NB4 (cell line): ENCODE results near the gene MPP3.
"Not testable (repeated sequence)": the region's sequence is repeated elsewhere in the genome, so short reads cannot be mapped to it uniquely, and the experiment has no call there.

ENCODE experiments used
- DNase-seq: peaks from one replicate; pipeline ENCODE4 v3.0.0; 2010; ENCODE audit warnings: low read depth
- H3K4me3 ChIP-seq: one replicate; pipeline ENCODE4 v1.5.1; 2011; ENCODE audit warnings: mild to moderate bottlenecking, low read depth, low read length, moderate library complexity
- MYC ChIP-seq: IDR thresholded peaks from 2 replicates; pipeline ENCODE4 v1.6.1; 2011; ENCODE audit warnings: low read depth, low read length
- POLR2A ChIP-seq: IDR thresholded peaks from 2 replicates; pipeline ENCODE4 v1.6.1; 2011; ENCODE audit warnings: mild to moderate bottlenecking; ENCODE audit not compliant: insufficient read length; ENCODE audit errors: extremely low read depth
- TF ChIP-seq, protein P1 (sequence below): IDR thresholded peaks from one replicate; pipeline ENCODE4 v1.5.1; 2012; ENCODE audit warnings: low read depth, low read length
- TF ChIP-seq, protein P2 (sequence below): IDR thresholded peaks from 2 replicates; pipeline ENCODE4 v1.6.1; 2011; ENCODE audit warnings: low read depth, low read length

Gene MPP3

DNA sequence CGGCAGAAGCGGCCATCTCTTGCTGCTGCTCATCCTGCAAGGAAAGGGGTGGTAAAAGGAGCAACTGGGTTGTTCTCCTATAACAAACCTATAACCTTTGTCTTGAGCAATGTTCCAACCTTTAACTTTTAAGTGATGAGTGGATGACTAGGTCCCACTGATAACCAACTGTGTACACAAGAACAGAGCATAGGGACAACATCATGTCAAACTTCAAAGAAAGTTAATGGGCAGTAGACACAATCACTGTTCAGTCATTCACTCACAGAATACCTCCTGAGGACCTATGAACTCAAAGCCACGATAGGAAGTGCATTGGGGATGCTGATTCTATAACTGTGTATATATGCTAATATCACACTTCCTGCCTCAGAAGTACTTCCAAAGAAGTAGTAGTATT, 31.1 kb downstream of the MPP3 start:
- H3K4me3 ChIP-seq, result no peak overlapping the region
- TF ChIP-seq, protein P1, sequence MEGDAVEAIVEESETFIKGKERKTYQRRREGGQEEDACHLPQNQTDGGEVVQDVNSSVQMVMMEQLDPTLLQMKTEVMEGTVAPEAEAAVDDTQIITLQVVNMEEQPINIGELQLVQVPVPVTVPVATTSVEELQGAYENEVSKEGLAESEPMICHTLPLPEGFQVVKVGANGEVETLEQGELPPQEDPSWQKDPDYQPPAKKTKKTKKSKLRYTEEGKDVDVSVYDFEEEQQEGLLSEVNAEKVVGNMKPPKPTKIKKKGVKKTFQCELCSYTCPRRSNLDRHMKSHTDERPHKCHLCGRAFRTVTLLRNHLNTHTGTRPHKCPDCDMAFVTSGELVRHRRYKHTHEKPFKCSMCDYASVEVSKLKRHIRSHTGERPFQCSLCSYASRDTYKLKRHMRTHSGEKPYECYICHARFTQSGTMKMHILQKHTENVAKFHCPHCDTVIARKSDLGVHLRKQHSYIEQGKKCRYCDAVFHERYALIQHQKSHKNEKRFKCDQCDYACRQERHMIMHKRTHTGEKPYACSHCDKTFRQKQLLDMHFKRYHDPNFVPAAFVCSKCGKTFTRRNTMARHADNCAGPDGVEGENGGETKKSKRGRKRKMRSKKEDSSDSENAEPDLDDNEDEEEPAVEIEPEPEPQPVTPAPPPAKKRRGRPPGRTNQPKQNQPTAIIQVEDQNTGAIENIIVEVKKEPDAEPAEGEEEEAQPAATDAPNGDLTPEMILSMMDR, result no peak
- no peak for TF ChIP-seq MYC
- TF ChIP-seq, protein P2, sequence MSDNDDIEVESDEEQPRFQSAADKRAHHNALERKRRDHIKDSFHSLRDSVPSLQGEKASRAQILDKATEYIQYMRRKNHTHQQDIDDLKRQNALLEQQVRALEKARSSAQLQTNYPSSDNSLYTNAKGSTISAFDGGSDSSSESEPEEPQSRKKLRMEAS, result no peak
- TF ChIP-seq POLR2A, result no peak
- DNase-seq, result no peak

DNA sequence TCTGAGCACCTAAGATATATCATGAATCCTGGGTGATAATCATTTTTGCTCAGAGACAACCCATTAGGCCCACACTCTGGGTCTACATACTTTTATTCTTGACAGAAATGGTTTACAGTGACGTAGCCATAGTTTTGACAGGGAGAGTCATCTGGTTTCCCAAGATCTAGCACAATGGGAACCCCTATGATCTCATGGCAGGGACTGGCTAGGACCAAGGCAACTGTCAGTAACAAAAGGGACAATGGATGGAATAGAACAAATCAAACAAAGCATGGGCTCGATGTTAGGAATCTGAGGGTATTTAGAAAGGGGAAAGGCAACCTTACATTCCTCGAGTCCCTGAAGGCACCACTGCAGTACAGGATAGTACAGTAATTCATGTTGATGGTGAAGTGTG, 32.2 kb downstream of the MPP3 start:
- TF ChIP-seq, protein P1, result no peak
- no peak overlapping the region for H3K4me3 ChIP-seq
- no peak for DNase-seq

DNA sequence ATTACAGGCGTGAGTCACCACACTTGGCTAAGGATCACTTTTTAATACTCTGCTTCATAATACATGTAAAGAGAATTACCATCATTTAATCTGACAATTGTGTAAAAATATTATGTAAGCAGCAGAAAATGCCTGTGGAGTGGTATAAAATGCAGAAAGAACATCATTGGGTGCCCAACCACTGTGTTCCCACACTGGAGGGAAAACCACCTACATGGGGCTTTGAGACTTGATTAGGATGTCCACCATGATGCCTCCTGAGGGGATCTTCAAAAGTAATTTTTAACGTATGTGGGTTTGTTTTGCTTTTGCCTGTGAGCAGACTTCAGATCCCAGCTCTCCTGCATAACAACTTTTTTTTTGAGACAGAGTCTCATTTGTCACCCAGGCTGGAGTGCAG, 33.9 kb downstream of the MPP3 start:
- H3K4me3 ChIP-seq, result no peak overlapping the region
- no peak for DNase-seq
- TF ChIP-seq, protein P2, result no peak
- TF ChIP-seq POLR2A (no peak), MYC (no peak)
- TF ChIP-seq, protein P1, result no peak

DNA sequence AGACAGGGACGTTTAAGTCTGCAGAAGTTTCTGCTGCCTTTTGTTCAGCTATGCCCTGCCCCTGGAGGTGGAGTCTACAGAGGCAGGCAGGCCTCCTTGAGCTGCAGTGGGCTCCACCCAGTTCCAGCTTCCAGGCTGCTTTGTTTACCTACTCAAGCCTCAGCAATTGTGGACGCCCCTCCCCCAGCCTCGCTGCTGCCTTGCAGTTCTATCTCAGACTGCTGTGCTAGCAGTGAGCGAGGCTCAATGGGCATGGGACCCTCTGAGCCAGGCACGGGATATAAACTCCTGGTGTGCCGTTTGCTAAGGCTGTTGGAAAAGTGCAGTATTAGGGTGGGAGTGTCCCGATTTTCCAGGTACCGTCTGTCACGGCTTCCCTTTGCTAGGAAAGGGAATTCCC, 34.9 kb downstream of the MPP3 start:
- H3K4me3 ChIP-seq, DNase-seq: not testable (repeated sequence)

DNA sequence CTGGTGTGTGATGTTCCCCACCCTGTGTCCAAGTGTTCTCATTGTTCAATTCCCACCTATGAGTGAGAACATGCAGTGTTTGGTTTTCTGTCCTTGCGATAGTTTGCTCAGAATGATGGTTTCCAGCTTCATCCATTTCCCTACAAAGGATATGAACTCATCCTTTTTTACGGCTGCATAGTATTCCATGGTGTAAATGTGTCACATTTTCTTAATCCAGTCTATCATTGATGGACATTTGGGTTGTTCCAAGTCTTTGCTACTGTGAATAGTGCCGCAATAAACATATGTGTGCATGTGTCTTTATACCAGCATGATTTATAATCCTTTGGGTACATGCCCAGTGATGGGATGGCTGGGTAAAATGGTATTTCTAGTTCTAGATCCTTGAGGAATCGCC, 40.3 kb downstream of the MPP3 start:
- not testable (repeated sequence) for DNase-seq, H3K4me3 ChIP-seq

DNA sequence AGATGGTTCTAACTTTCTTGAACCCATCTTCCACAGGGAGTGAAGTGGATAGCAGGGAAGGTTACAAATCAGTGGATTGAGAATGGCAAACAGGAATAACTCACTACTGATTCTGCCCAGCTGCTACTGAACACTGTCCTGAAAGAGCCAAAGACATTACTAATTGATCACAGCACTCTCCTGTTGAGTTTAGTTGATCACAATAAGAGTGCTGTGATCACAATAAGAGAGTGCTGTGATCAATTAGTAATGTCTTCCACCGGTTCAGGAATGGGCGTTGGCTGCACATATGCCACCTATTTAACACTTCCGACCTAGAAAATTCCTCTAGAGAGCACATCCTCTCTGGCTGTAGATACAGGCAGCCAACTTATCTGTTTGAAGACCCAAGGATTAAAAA, 41.4 kb downstream of the MPP3 start:
- H3K4me3 ChIP-seq, result no peak overlapping the region
- DNase-seq, result peak; percentile 24
- TF ChIP-seq, protein P1, result no peak
- TF ChIP-seq, protein P2, result no peak
- TF ChIP-seq POLR2A, result no peak
- no peak for TF ChIP-seq MYC

DNA sequence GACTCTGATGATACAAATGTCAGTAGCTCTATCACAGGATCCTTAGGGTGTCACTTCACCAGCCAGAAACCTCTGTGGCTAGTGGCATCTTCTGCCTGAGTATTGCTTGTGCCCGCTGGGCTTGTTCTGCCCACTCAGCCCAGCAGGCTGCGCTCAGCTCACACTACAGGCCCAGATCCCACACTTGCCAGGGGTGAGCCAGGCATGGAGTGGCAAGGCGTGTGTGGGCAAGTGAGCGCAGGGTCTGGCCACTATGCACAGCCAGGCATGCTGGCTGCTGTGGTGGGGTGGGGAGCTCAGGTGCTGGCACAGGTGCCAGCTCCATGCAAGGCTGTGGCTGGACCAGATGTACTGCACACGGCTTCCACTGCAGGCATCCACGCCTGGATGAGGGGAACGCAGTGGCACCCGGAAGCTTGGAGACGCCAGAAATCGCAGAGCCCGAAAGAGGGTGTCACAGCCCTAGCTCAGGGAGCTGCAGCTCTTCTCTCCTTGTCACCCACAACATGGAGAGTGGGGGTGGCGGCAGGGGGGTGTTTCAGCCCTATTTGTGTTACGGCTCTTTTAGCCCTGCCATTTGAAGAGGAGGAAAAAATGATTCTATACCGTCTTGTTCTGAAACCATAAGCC, 42.5 kb downstream of the MPP3 start:
- no peak for DNase-seq
- no peak overlapping the region for H3K4me3 ChIP-seq
- TF ChIP-seq, protein P2, result no peak
- no peak for TF ChIP-seq MYC
- TF ChIP-seq POLR2A, result no peak
- TF ChIP-seq, protein P1, result no peak
